ENCODE data around the gene COL23A1.

COL23A1 gene

DNA sequence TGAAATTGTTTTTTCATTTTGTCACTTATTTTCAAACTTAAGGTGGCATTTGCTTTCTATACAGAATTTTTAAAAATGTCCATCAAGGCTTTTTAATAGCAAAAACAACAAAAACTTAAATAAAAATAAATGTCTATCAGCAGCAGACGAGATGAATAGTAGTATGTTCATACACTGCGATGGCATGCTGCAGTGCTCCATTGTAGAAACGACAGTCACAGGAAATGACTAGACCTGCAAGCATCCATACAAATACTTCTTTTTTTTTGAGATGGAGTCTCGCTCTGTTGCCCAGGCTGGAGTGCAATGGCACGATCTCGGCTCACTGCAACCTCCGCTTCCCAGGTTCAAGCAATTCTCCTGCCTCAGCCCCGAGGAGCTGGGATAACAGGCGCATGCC is 41.4 kb downstream of the COL23A1 start:
- no peak for DNase-seq (ENCODE audit: low read depth)
- H3K4me3 ChIP-seq (ENCODE audit: low read depth, low read length): no peak overlapping the region
- no peak for TF ChIP-seq CTCF (IDR thresholded peaks at IDR 0.05; ENCODE audit: low read depth, low read length, missing control alignments)

- no peak for TF ChIP-seq CTCF (IDR thresholded peaks at IDR 0.05; ENCODE audit: low read depth, low read length, missing control alignments)
- DNase-seq (ENCODE audit: low read depth): no peak
- no peak overlapping the region for H3K4me3 ChIP-seq (ENCODE audit: low read depth, low read length)
Measured at GRCh38 chr5:178547753-178548415, 42.3 kb downstream of the COL23A1 start.

GRCh38 chr5:178547052-178547666 is 43.0 kb downstream of the COL23A1 start:
- DNase-seq (ENCODE audit: low read depth): no peak
- no peak for TF ChIP-seq CTCF (IDR thresholded peaks at IDR 0.05; ENCODE audit: low read depth, low read length, missing control alignments)
- no peak overlapping the region for H3K4me3 ChIP-seq (ENCODE audit: low read depth, low read length)

GRCh38 chr5:178546675-178547033 is 43.5 kb downstream of the COL23A1 start:
- H3K4me3 ChIP-seq (ENCODE audit: low read depth, low read length): no peak overlapping the region
- DNase-seq (ENCODE audit: low read depth): no peak
- no peak for TF ChIP-seq CTCF (IDR thresholded peaks at IDR 0.05; ENCODE audit: low read depth, low read length, missing control alignments)

DNA sequence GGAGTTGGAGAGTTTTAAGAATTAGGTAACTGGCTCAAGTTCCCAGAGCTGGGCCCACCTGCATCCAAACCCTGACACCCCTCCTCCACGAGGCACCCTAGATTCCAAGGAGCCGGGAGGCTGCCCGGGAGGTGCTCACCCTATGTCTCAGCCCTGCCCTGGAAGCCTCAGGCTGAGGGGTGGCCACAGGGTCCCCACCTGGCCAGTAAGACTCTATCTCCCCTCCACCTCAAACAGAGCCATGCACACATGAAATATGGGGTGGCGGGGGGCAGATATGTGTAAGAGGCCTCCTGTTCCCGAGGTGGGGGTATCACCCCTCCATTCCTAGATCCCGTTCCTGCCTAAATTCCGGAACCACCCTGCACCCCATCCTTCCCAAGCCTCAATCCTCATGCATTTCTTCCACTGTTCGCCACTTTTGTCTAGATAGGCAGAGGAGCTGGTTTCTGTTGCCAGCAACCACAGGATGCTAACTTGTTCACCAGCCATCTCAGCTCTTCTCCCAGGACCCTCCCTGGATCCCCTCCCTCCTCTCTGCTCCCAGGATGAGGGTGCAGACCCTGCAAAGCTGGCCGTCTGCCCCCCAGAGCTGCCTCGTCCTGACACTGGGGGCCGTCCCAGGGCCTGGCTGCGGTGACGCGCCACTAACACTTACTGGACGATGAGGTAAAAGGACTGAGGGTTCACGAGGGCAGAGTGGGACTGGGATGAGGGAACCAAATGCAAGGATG is 44.1 kb downstream of the COL23A1 start:
- no peak overlapping the region for H3K4me3 ChIP-seq (ENCODE audit: low read depth, low read length)
- no peak for TF ChIP-seq CTCF (IDR thresholded peaks at IDR 0.05; ENCODE audit: low read depth, low read length, missing control alignments)
- DNase-seq (ENCODE audit: low read depth): no peak

GRCh38 chr5:178545176-178545575 is 45.0 kb downstream of the COL23A1 start:
- H3K4me3 ChIP-seq (ENCODE audit: low read depth, low read length): no peak overlapping the region
- DNase-seq (ENCODE audit: low read depth): no peak
- TF ChIP-seq CTCF (IDR thresholded peaks at IDR 0.05; ENCODE audit: low read depth, low read length, missing control alignments): no peak
